Measurements from ENCODE around the gene PAX5. TPM values are rescaled to one million over a fixed set of nuclear protein-coding genes. Genes with fewer than 3 reads are reported as not detected.

Gene PAX5
- total RNA-seq, 2 experiments from 2014 or later: 0.95 to 1.1 TPM

DNA sequence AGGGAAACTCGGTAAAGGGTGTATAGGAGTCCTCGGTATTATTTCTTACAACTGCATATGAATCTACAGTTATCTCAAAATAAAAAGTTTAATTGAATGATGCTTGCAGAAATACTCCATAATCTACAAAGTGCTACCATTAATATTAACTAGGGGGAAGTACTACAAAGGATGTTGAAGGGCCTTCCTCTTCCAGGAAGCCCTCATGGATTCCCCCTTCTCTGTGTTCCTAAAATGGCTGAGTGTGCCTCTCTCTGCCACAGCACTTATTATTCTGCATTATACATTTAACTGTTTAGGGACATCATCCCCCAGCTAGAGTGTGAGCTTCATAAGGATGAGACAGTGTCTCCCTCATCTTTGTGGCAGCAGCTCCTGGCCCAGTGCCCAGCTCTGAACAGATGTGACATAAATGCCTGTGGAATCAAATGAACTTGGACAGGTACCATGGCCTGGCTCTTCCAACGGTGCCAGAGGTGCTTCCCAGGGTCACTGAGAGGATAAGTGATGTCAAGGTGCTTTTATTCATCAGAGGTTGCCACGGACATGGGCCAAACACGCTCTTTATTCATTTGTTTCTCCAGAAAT is 99.5 kb downstream of the PAX5 start:
- CTCF ChIA-PET: interaction anchor here (1.6 kb wide), 1 partner anchor 62 kb away, joined by 7 read pairs; no protein-coding TSS in a partner anchor
- Mint-ChIP-seq H3K4me1 (ENCODE audit: low read depth) (peaks cover 4% of the 10 kb centered on the region), H3K9me3 (peaks cover 3% of the 10 kb centered on the region), H3K27me3 (peaks cover 15% of the 10 kb centered on the region), H3K4me3 (no peak overlapping the region), H3K27ac (no peak overlapping the region), H3K36me3 (ENCODE audit: low read depth) (no peaks in the 10 kb centered on the region)
- POLR2A ChIA-PET: no interaction called here
- DNase-seq: no peak
- TF ChIP-seq, protein P1, sequence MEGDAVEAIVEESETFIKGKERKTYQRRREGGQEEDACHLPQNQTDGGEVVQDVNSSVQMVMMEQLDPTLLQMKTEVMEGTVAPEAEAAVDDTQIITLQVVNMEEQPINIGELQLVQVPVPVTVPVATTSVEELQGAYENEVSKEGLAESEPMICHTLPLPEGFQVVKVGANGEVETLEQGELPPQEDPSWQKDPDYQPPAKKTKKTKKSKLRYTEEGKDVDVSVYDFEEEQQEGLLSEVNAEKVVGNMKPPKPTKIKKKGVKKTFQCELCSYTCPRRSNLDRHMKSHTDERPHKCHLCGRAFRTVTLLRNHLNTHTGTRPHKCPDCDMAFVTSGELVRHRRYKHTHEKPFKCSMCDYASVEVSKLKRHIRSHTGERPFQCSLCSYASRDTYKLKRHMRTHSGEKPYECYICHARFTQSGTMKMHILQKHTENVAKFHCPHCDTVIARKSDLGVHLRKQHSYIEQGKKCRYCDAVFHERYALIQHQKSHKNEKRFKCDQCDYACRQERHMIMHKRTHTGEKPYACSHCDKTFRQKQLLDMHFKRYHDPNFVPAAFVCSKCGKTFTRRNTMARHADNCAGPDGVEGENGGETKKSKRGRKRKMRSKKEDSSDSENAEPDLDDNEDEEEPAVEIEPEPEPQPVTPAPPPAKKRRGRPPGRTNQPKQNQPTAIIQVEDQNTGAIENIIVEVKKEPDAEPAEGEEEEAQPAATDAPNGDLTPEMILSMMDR (IDR thresholded peaks at IDR 0.05): no peak
- intact Hi-C loops (cut with micrococcal nuclease): no loop called here
- no peak for ATAC-seq

DNA sequence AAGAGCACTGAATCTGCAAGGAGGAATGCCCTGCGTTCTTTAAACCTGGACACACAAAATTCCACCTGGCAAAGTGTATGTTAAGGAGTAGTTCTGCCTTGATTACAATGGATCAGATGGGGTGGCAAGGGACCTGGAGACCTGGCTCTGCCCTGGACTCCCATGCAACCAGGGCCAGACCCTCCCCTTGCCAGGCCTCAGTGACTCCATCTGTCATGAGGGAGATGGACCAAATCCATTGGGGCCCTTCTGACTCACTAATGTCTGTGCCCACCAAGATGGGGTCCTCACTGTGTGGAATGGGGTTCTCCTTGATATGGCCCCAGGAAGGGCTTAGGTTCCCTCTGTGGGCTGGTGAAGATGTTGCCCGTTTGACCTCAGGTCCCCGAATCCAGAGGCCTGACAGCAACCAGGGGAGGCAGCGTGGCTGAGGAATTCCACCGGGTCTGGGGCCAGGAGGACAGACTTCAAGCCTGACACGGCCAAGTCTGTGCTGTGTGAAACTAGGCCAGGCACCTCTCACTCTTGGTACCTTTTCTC is 100.3 kb downstream of the PAX5 start:
- ATAC-seq: no peak
- H3K27me3 Mint-ChIP-seq: peaks cover 16% of the 10 kb centered on the region
- no peak for DNase-seq
- intact Hi-C loops (cut with micrococcal nuclease): no loop called here
- peaks cover 3% of the 10 kb centered on the region for H3K9me3 Mint-ChIP-seq
- H3K4me1 Mint-ChIP-seq (ENCODE audit: low read depth): peaks cover 12% of the 10 kb centered on the region
- H3K27ac Mint-ChIP-seq: no peak overlapping the region
- no peaks in the 10 kb centered on the region for H3K36me3 Mint-ChIP-seq (ENCODE audit: low read depth)
- ChIA-PET CTCF (no interaction called here), POLR2A (no interaction called here)
- no peak overlapping the region for H3K4me3 Mint-ChIP-seq
- TF ChIP-seq, protein P1 (IDR thresholded peaks at IDR 0.05): no peak

DNA sequence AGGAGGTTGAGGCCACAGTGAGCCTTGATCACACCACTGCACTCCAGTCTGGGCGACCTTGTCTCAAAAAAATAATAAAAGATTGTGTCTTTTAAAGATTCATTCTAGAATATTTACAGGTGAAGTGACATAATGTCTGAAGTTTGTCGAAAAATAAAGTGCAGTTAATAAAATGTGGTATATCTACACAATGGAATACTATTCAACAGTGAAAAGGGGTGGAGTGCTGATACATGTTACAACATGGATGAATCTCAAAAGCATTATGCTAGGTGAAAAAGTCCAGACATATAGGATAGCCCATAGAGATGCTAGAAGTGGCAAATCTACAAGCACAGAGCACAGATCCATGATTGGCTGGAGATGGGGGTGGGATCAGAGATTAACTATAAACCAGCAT is 101.9 kb downstream of the PAX5 start:
- ChIA-PET CTCF (no interaction called here), POLR2A (no interaction called here)
- ATAC-seq (no peak), DNase-seq (no peak)
- H3K27me3 Mint-ChIP-seq: peaks cover 18% of the 10 kb centered on the region
- TF ChIP-seq, protein P1 (IDR thresholded peaks at IDR 0.05): no peak
- peaks cover 20% of the 10 kb centered on the region for H3K4me1 Mint-ChIP-seq (ENCODE audit: low read depth)
- H3K27ac Mint-ChIP-seq: no peak overlapping the region
- H3K9me3 Mint-ChIP-seq: peaks cover 3% of the 10 kb centered on the region
- intact Hi-C loops (cut with micrococcal nuclease): no loop called here
- H3K4me3 Mint-ChIP-seq: no peak overlapping the region
- no peaks in the 10 kb centered on the region for H3K36me3 Mint-ChIP-seq (ENCODE audit: low read depth)

DNA sequence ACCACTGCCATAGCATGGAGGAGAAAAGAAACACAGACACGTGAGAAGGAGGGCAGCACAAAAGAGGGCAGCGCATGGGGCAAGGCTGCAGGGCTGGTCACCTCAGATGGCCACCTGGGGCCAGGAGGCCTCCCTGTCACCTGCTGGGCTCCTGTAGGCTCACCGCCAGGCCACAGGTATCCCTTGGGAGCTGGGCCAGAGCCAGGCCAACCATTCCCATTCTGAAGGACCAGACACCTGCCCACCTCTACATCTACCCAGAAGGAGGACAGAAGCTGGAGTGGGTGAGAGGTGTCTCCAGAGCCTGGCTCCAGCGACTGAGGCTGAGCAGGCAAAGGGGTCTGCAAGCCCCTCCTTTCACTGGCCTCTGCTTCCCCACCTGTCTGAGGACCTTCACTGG is 103.1 kb downstream of the PAX5 start:
- POLR2A ChIA-PET: no interaction called here
- H3K4me1 Mint-ChIP-seq (ENCODE audit: low read depth): peaks cover 20% of the 10 kb centered on the region
- no peak overlapping the region for H3K27ac Mint-ChIP-seq
- H3K36me3 Mint-ChIP-seq (ENCODE audit: low read depth): no peaks in the 10 kb centered on the region
- no peak for ATAC-seq
- CTCF ChIA-PET: no interaction called here
- H3K9me3 Mint-ChIP-seq: peaks cover 3% of the 10 kb centered on the region
- intact Hi-C loops (cut with micrococcal nuclease): no loop called here
- no peak overlapping the region for H3K4me3 Mint-ChIP-seq
- DNase-seq: no peak
- peaks cover 16% of the 10 kb centered on the region for H3K27me3 Mint-ChIP-seq
- TF ChIP-seq, protein P1 (IDR thresholded peaks at IDR 0.05): no peak

DNA sequence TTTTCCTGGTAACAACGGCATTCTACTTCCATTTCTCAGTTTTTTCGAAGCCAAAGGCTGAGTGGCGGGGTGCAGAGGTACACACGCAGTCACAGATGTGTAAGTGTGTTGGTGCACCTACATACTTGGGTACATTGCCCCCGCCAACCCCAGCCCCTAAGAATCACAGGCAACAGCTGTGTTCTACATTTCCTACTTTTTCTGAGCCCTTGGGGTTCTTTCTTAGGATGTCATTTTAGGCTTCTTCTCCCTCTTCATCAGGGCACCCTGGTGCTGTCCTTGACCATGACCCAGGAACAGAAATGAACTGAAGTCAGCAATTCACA is 104.8 kb downstream of the PAX5 start:
- ChIA-PET CTCF (no interaction called here), POLR2A (no interaction called here)
- Mint-ChIP-seq H3K4me1 (ENCODE audit: low read depth) (peaks cover 20% of the 10 kb centered on the region), H3K36me3 (ENCODE audit: low read depth) (no peaks in the 10 kb centered on the region), H3K9me3 (peaks cover 3% of the 10 kb centered on the region), H3K4me3 (no peak overlapping the region), H3K27ac (no peak overlapping the region), H3K27me3 (peaks cover 16% of the 10 kb centered on the region)
- ATAC-seq: no peak
- no peak for DNase-seq
- TF ChIP-seq, protein P1 (IDR thresholded peaks at IDR 0.05): no peak
- intact Hi-C loops (cut with micrococcal nuclease): no loop called here
